Mesenchymal stem cell (in vitro differentiated cells and primary cell): Measurements from ENCODE around the gene BICC1.
A peak's percentile ranks its signal among the peaks of the same experiment; 100 is the strongest.

Source experiments
- DNase-seq: peaks from one replicate; pipeline ENCODE4 v3.0.0-alpha.2; 2013
- H2AFZ ChIP-seq: one replicate; pipeline ENCODE4 v1.6.1; 2013; ENCODE audit warnings: low read depth, mild to moderate bottlenecking, control low read depth, inconsistent platforms, low read length, moderate library complexity
- H2AK5ac ChIP-seq: 2 replicates; pipeline ENCODE4 v1.6.1; 2013; ENCODE audit warnings: low read length, moderate library complexity, mild to moderate bottlenecking, inconsistent platforms; ENCODE audit not compliant: severe bottlenecking
- H2BK120ac ChIP-seq: one replicate; pipeline ENCODE4 v1.6.1; 2013; ENCODE audit warnings: low read depth, mild to moderate bottlenecking, inconsistent platforms, low read length, moderate library complexity
- H2BK12ac ChIP-seq, 2 experiments: one replicate each; pipeline ENCODE4 v1.6.1; 2013; ENCODE audit warnings: inconsistent platforms in 2 of 2, low read length in 2 of 2, mild to moderate bottlenecking in 2 of 2, moderate library complexity in 2 of 2, control low read depth in 1 of 2
- H2BK15ac ChIP-seq: one replicate; pipeline ENCODE4 v1.6.1; 2013; ENCODE audit warnings: mild to moderate bottlenecking, low read depth, inconsistent platforms; ENCODE audit not compliant: poor library complexity, severe bottlenecking
- H2BK5ac ChIP-seq: 2 replicates; pipeline ENCODE4 v1.6.1; 2013; ENCODE audit warnings: low read depth, mild to moderate bottlenecking, low read length, control low read depth, inconsistent platforms; ENCODE audit not compliant: poor library complexity, severe bottlenecking
- H3K14ac ChIP-seq, 2 experiments: one replicate each; pipeline ENCODE4 v1.6.1; 2013; ENCODE audit warnings: inconsistent platforms in 2 of 2, low read length in 2 of 2, control low read depth in 1 of 2, mild to moderate bottlenecking in 1 of 2, moderate library complexity in 1 of 2
- H3K18ac ChIP-seq, 2 experiments: one replicate each; pipeline ENCODE4 v1.6.1; 2013; ENCODE audit warnings: inconsistent platforms in 2 of 2, low read length in 2 of 2, control low read depth in 1 of 2, low read depth in 1 of 2, mild to moderate bottlenecking in 1 of 2
- H3K23ac ChIP-seq, 2 experiments: one replicate each; pipeline ENCODE4 v1.6.1; 2013; ENCODE audit warnings: inconsistent platforms in 2 of 2, low read length in 2 of 2, mild to moderate bottlenecking in 2 of 2, moderate library complexity in 2 of 2, control low read depth in 1 of 2
- H3K27ac ChIP-seq: 2 replicates; pipeline ENCODE4 v1.5.1; 2013; ENCODE audit warnings: mild to moderate bottlenecking, moderate library complexity, low read length, control low read depth, inconsistent platforms; ENCODE audit not compliant: poor library complexity, severe bottlenecking
- H3K27me3 ChIP-seq, 2 experiments: 2 replicates each; pipeline versions ENCODE4 v1.6.1 to v1.7.0; 2013; ENCODE audit warnings: low read length in 2 of 2, mild to moderate bottlenecking in 2 of 2, moderate library complexity in 2 of 2, control low read depth in 1 of 2, inconsistent platforms in 1 of 2; ENCODE audit not compliant: control insufficient read depth in 1 of 2, insufficient read depth in 1 of 2
- H3K36me3 ChIP-seq, 2 experiments: 2 replicates each; pipeline versions ENCODE4 v1.6.1 to v1.7.0; 2013; ENCODE audit warnings: low read length in 2 of 2, control low read depth in 1 of 2, inconsistent platforms in 1 of 2, low read depth in 1 of 2, mild to moderate bottlenecking in 1 of 2; ENCODE audit not compliant: insufficient read depth in 2 of 2, control insufficient read depth in 1 of 2
- H3K4ac ChIP-seq, 2 experiments: one replicate each; pipeline ENCODE4 v1.6.1; 2013; ENCODE audit warnings: inconsistent platforms in 2 of 2, low read length in 2 of 2, mild to moderate bottlenecking in 2 of 2, moderate library complexity in 2 of 2, control low read depth in 1 of 2, low read depth in 1 of 2
- H3K4me1 ChIP-seq: 2 replicates; pipeline ENCODE4 v1.6.1; 2013; ENCODE audit warnings: low read depth, low read length, control low read depth; ENCODE audit not compliant: control insufficient read depth, insufficient read depth
- H3K4me2 ChIP-seq: 2 replicates; pipeline ENCODE4 v1.6.1; 2013; ENCODE audit warnings: low read length, mild to moderate bottlenecking, inconsistent platforms; ENCODE audit not compliant: poor library complexity, severe bottlenecking
- H3K4me3 ChIP-seq, 2 experiments: 2 replicates each; pipeline versions ENCODE4 v1.5.1 to v1.7.0; 2013; ENCODE audit warnings: low read length in 2 of 2, mild to moderate bottlenecking in 2 of 2, control low read depth in 1 of 2, low read depth in 1 of 2; ENCODE audit not compliant: insufficient read depth in 1 of 2
- H3K79me1 ChIP-seq: replicated peaks from 2 replicates; pipeline ENCODE4 v1.6.1; 2013; ENCODE audit warnings: mild to moderate bottlenecking, control low read depth, low read length, inconsistent platforms; ENCODE audit not compliant: poor library complexity, severe bottlenecking
- H3K9ac ChIP-seq: 2 replicates; pipeline ENCODE4 v1.7.0; 2013; ENCODE audit warnings: mild to moderate bottlenecking, low read length, moderate library complexity
- H3K9me3 ChIP-seq: 2 replicates; pipeline ENCODE4 v1.7.0; 2013; ENCODE audit warnings: mild to moderate bottlenecking, low read length; ENCODE audit not compliant: control insufficient read depth
- H4K8ac ChIP-seq: one replicate; pipeline ENCODE4 v1.6.1; 2013; ENCODE audit warnings: inconsistent platforms, mild to moderate bottlenecking, low read length, moderate library complexity
- H4K91ac ChIP-seq: one replicate; pipeline ENCODE4 v1.6.1; 2013; ENCODE audit warnings: mild to moderate bottlenecking, low read length, inconsistent platforms
- WGBS: methylation state at CpG from one replicate; pipeline ENCODE4 v1.1.7; 2013; ENCODE audit warnings: mixed read lengths; 5-methylcytosine and 5-hydroxymethylcytosine counted together

Gene BICC1

GRCh38 chr10:58575491-58575890, 62.8 kb downstream of the BICC1 start:
- Histone ChIP-seq H3K9ac (peak overlapping the region; percentile 65), H3K79me1 (no peaks in the 10 kb centered on the region), H2BK15ac (no peak overlapping the region), H3K27me3 (no peaks in the 10 kb centered on the region), H2AK5ac (no peak overlapping the region), H4K91ac (no peak overlapping the region), H3K4me2 (no peak overlapping the region), H2BK12ac (no peak overlapping the region), H3K9me3 (no peaks in the 10 kb centered on the region), H2BK120ac (no peak overlapping the region), H3K14ac (no peak overlapping the region), H2BK5ac (no peak overlapping the region), H3K4me3 (no peak overlapping the region), H3K27ac (no peak overlapping the region), H3K18ac (no peak overlapping the region), H3K4ac (no peak overlapping the region), H2AFZ (no peak overlapping the region), H4K8ac (no peak overlapping the region), H3K4me1 (peaks cover 11% of the 10 kb centered on the region), H3K23ac (no peak overlapping the region), H3K36me3 (peaks cover 0 to 4% of the 10 kb centered on the region in 2 experiments)
- no peak for DNase-seq
- WGBS, result 94% methylated on average over 3 of the region's 4 CpGs

- Histone ChIP-seq H4K91ac (peak overlapping the region; percentile 70), H3K4me1 (peaks cover 11% of the 10 kb centered on the region), H2BK5ac (no peak overlapping the region), H3K14ac (peak overlapping the region in 1 of 2 experiments; percentile 81), H3K4ac (peak overlapping the region in 1 of 2 experiments; percentile 82), H2BK120ac (peak overlapping the region; percentile 39), H3K23ac (peak overlapping the region in 1 of 2 experiments; percentile 50), H2BK12ac (peak overlapping the region; percentile 90 to 98), H3K4me3 (peak overlapping the region in 1 of 2 experiments; percentile 20), H3K9me3 (no peaks in the 10 kb centered on the region), H4K8ac (peak overlapping the region; percentile 27), H3K9ac (peak overlapping the region; percentile 65), H2AFZ (no peak overlapping the region), H3K36me3 (peaks cover 0 to 4% of the 10 kb centered on the region in 2 experiments), H2AK5ac (no peak overlapping the region), H3K18ac (peak overlapping the region; percentile 28 to 94), H2BK15ac (no peak overlapping the region), H3K27ac (no peak overlapping the region), H3K4me2 (no peak overlapping the region), H3K27me3 (no peaks in the 10 kb centered on the region), H3K79me1 (no peaks in the 10 kb centered on the region)
- DNase-seq, result no peak
- WGBS, result 54% methylated on average over 2 of the region's 3 CpGs
Observed at GRCh38 chr10:58576751-58577436, 64.2 kb downstream of the BICC1 start.

- Histone ChIP-seq H3K4me2 (no peak overlapping the region), H2BK15ac (no peak overlapping the region), H3K4me3 (peak overlapping the region in 1 of 2 experiments; percentile 11), H3K27ac (no peak overlapping the region), H2AK5ac (no peak overlapping the region), H2BK12ac (no peak overlapping the region), H2BK120ac (no peak overlapping the region), H3K23ac (no peak overlapping the region), H3K14ac (no peak overlapping the region), H3K9ac (peak overlapping the region; percentile 65), H3K9me3 (no peaks in the 10 kb centered on the region), H3K27me3 (no peaks in the 10 kb centered on the region), H4K8ac (no peak overlapping the region), H3K4ac (no peak overlapping the region), H3K4me1 (peaks cover 11% of the 10 kb centered on the region), H2AFZ (no peak overlapping the region), H3K79me1 (no peaks in the 10 kb centered on the region), H3K36me3 (peaks cover 0 to 4% of the 10 kb centered on the region in 2 experiments), H4K91ac (no peak overlapping the region), H2BK5ac (no peak overlapping the region), H3K18ac (no peak overlapping the region)
- peak; percentile 47 for DNase-seq
Observed at GRCh38 chr10:58577437-58577777, 64.7 kb downstream of the BICC1 start.

GRCh38 chr10:58578366-58578765, 65.7 kb downstream of the BICC1 start:
- Histone ChIP-seq H3K18ac (no peak overlapping the region), H3K4me3 (peak overlapping the region in 1 of 2 experiments; percentile 11), H2BK15ac (no peak overlapping the region), H4K8ac (no peak overlapping the region), H2AFZ (no peak overlapping the region), H3K27me3 (no peaks in the 10 kb centered on the region), H3K4ac (no peak overlapping the region), H3K9me3 (no peaks in the 10 kb centered on the region), H3K79me1 (no peaks in the 10 kb centered on the region), H2BK120ac (no peak overlapping the region), H3K27ac (no peak overlapping the region), H3K4me1 (peaks cover 11% of the 10 kb centered on the region), H2BK5ac (no peak overlapping the region), H3K14ac (no peak overlapping the region), H3K23ac (no peak overlapping the region), H2AK5ac (no peak overlapping the region), H3K4me2 (no peak overlapping the region), H3K36me3 (peaks cover 0 to 5% of the 10 kb centered on the region in 2 experiments), H4K91ac (no peak overlapping the region), H3K9ac (peak overlapping the region; percentile 65), H2BK12ac (no peak overlapping the region)
- WGBS, result 94% methylated on average over 7 of the region's 8 CpGs
- no peak for DNase-seq
